ENCODE data around the gene MIEF2.

The MIEF2 gene

DNA sequence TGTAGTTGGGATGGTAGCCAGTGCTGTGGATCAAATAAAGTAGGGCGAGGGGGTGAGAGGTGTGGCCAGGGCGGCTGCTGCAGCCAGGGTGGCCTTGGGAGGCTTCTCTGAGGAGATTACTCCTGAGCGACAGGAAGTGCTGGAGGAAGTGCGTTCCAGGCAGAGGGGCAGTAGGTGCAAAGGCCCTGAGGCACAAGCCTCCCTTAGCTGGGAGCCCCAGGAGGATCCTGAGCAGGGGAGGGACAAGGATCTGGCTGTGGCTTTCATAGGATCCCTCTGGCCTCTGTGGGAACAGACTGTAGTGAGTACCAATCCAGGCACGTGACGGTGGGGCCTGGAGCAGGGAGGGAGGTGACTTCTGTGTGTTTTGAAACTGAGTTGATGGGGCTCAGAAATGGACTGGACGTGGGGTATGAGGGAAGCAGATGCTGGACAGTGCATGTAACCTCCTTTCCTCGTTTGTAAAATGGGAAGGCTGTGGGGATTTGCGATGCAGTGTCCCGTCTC is 32.2 kb upstream of the MIEF2 start:
- Histone ChIP-seq H3K27me3 (ENCODE audit: low read depth) (no peaks in the 10 kb centered on the region), H3K4me1 (peaks cover 13% of the 10 kb centered on the region), H3K36me3 (replicated peaks) (no peaks in the 10 kb centered on the region), H3K4me3 (no peak overlapping the region), H3K9me3 (no peaks in the 10 kb centered on the region)
- DNase-seq (ENCODE audit: low spot score in 2 of 2): no peak
- in situ Hi-C loops (cut with MboI; ENCODE audit: low sequenced_read_pairs): no loop called here

DNA sequence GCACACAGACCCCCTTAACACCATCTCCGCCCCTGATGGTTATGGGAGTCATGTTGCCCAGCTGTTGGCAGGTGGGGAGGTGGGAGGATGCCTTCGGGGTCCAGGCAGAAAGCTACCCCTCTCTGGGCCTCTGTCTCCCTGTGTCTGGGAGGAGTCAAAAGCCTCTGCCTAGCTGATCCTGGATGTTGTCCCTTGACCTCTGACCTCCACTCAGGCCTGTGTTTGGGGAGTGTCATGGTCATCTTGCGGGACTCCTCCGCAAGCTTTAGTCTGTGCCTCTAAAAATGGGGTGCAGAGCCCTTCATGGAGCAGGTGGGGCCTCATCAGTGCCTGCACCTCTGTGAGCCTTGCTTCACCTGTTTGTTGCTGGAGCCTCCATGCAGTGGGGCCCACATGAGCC is 31.2 kb upstream of the MIEF2 start:
- Histone ChIP-seq H3K4me1 (peaks cover 10% of the 10 kb centered on the region), H3K27me3 (ENCODE audit: low read depth) (no peaks in the 10 kb centered on the region), H3K36me3 (replicated peaks) (no peaks in the 10 kb centered on the region), H3K4me3 (no peak overlapping the region), H3K9me3 (no peaks in the 10 kb centered on the region)
- in situ Hi-C loops (cut with MboI; ENCODE audit: low sequenced_read_pairs): no loop called here
- no peak for DNase-seq (ENCODE audit: low spot score in 2 of 2)

DNA sequence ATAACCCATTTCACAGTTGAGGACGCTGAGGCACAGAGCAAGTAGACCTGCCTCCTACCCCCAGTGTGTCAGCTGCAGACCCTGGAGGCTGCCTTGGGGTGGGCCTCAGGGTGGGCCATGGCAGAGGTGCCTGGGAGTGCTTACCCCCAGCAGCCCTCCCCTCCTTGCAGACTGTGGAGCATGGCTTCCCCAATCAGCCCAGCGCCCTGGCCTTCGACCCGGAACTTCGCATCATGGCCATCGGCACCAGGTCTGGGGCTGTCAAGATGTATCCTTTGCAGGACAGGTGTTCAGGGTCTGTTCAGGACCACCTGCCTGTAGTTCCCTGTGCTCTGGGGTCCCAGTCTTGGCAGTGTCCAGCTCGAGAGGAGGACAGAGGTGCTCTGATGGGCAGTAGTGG is 30.7 kb upstream of the MIEF2 start:
- H3K27me3 ChIP-seq (ENCODE audit: low read depth): no peaks in the 10 kb centered on the region
- no peaks in the 10 kb centered on the region for H3K9me3 ChIP-seq
- H3K36me3 ChIP-seq (replicated peaks): peaks cover 3% of the 10 kb centered on the region; the same call in 1 of the 2 replicates
- in situ Hi-C loops (cut with MboI; ENCODE audit: low sequenced_read_pairs): no loop called here
- no peak for DNase-seq (ENCODE audit: low spot score in 2 of 2)
- peaks cover 7% of the 10 kb centered on the region for H3K4me1 ChIP-seq
- H3K4me3 ChIP-seq: no peak overlapping the region

DNA sequence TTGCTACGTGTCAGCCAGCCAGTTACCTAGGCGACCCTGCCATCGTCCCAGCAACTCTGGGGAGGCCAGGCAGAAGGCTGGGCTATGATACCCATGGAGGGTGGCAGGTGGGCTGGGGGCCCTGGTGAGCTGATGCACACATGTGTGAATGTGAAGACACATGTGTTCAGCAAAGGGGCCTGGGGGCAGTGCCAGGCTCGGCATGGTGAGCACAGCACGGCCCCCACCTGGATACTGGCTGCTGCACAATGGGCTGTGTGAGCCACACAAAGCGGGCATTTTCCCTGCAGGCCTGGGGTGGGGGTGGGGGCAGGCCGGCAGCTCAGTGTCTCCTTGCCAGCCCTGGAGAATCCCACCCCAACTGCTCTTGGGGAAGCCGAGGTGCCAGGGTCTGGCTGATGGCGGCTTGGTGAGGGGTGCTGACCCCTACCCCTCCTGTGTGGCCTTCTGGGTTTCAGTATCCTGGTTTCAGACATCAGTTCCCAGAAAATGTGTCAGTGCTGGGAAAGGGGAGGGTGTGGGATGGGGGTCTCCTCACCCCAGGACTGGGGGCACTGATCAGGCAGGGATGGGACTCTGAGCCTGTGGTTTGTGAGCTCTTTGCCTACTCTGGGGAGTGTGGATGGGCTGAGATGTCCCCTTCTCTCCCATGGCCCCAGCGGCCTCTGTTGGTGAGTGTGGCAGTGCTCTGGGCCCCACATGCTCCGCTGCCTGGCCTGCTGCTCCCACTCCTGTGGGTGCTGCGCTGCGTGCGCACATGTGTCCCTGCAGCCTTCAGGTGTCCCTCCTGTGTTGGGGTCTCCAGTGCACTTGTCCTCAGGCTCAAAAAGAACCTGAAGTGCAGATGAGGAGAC is 29.9 kb upstream of the MIEF2 start:
- Histone ChIP-seq H3K4me1 (0 out of 2 replicates have a peak, but pooled peaks cover 3% of the 10 kb centered on the region), H3K36me3 (replicated peaks) (peaks cover 9% of the 10 kb centered on the region; the same call in 1 of the 2 replicates), H3K27me3 (ENCODE audit: low read depth) (no peaks in the 10 kb centered on the region), H3K9me3 (no peaks in the 10 kb centered on the region), H3K4me3 (no peak overlapping the region)
- no peak for DNase-seq (ENCODE audit: low spot score in 2 of 2)
- in situ Hi-C loops (cut with MboI; ENCODE audit: low sequenced_read_pairs): no loop called here

DNA sequence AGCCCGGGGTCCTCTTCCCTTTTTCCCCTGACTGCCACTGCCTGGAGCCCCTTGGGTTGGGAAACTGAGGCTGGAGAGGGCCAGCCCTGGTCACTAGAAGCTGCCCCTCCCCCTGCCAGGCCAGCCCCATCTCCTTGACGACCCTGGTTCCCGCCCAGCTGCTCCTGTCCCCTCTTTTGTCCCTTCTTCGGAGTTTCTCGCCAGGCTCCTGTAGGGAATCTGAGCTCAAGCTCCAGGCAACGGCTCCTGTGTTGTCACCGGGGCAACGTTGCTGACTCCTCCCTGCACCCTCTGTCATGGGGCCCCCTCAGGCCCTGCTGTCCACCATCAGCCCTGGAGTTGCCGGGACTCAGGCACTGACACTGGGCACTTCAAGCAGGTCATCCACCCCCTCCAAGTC is 29.3 kb upstream of the MIEF2 start:
- in situ Hi-C loops (cut with MboI; ENCODE audit: low sequenced_read_pairs): no loop called here
- no peaks in the 10 kb centered on the region for H3K9me3 ChIP-seq
- no peak overlapping the region for H3K4me3 ChIP-seq
- H3K36me3 ChIP-seq (replicated peaks): peaks cover 9% of the 10 kb centered on the region; the same call in 1 of the 2 replicates
- no peaks in the 10 kb centered on the region for H3K27me3 ChIP-seq (ENCODE audit: low read depth)
- H3K4me1 ChIP-seq: 0 out of 2 replicates have a peak, but pooled peaks cover 3% of the 10 kb centered on the region
- no peak for DNase-seq (ENCODE audit: low spot score in 2 of 2)

DNA sequence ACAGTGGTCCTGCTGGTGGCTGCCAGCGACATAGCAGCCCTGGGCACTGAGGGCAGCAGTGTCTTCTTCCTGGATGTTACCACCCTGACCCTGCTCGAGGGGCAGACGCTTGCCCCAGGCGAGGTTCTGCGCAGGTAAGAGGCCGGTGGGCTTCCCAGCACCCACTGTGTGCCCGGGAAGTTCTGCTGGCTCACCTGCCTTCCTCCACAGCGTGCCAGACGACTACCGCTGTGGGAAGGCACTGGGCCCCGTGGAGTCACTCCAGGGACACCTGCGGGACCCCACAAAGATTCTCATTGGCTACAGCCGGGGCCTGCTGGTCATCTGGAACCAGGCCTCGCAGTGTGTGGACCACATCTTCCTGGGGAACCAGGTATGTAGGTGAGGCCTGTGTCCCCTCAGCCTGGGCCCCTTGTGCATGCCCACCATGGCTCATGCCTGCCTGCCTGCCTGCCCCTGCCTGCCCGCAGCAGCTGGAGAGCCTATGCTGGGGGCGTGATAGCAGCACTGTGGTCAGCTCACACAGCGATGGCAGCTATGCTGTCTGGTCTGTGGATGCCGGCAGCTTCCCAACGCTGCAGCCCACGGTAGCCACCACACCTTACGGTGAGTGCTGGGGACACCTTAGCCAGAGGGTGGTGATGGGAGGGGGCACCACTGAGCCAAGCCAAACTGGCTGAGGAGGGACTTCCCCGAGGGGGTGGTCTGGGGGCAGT is 26.5 kb upstream of the MIEF2 start:
- Histone ChIP-seq H3K27me3 (ENCODE audit: low read depth) (no peaks in the 10 kb centered on the region), H3K9me3 (no peaks in the 10 kb centered on the region), H3K4me3 (no peak overlapping the region), H3K4me1 (no peaks in the 10 kb centered on the region), H3K36me3 (replicated peaks) (peaks cover 15% of the 10 kb centered on the region)
- no peak for DNase-seq (ENCODE audit: low spot score in 2 of 2)
- in situ Hi-C loops (cut with MboI; ENCODE audit: low sequenced_read_pairs): no loop called here

DNA sequence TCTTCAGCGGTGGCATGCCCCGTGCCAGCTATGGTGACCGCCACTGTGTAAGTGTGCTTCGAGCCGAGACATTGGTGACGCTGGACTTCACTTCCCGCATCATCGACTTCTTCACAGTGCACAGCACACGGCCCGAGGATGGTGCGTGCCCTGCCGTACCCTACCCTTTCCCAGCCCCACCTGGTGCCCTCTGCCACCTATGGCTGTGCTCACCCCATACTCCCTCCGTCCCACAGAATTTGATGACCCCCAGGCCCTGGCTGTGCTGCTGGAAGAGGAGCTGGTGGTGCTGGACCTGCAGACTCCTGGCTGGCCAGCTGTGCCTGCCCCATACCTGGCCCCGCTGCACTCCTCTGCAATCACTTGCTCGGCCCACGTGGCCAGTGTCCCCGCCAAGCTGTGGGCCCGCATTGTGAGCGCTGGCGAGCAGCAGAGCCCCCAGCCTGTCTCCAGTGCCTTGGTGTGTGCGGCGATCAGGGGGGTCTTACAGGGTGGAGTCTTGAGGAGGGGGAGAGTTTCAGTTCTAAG is 25.5 kb upstream of the MIEF2 start:
- H3K4me1 ChIP-seq: no peaks in the 10 kb centered on the region
- H3K27me3 ChIP-seq (ENCODE audit: low read depth): no peaks in the 10 kb centered on the region
- H3K9me3 ChIP-seq: no peaks in the 10 kb centered on the region
- H3K36me3 ChIP-seq (replicated peaks): peaks cover 16% of the 10 kb centered on the region
- DNase-seq (ENCODE audit: low spot score in 2 of 2): no peak
- H3K4me3 ChIP-seq: no peak overlapping the region
- in situ Hi-C loops (cut with MboI; ENCODE audit: low sequenced_read_pairs): no loop called here

DNA sequence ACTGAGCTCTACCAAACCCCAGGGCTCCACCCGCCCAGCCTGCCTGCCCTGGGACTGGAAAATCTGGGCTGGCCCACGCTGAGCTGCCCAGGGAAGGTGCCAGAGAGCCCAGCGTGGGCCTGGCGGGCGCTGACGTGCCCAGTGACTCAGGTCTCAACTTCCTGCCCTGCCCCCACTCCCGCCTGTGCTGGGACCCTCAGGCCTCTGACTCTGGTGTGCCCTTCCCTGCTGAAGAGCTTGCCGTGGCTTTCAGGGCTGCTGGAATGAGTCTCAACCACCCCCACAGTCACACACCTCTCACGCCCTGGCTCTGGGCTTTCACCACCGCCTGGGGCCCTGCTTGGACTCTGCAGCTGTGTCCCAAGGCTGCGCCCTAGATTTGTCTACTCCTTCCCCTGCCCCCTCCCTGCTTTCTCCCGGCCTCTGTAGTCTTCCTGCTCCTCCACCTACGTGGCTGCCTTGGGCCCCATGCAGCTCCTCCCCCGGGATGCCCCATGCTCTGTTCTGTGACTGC is 24.7 kb upstream of the MIEF2 start:
- no peak overlapping the region for H3K4me3 ChIP-seq
- H3K9me3 ChIP-seq: no peaks in the 10 kb centered on the region
- in situ Hi-C loops (cut with MboI; ENCODE audit: low sequenced_read_pairs): no loop called here
- H3K36me3 ChIP-seq (replicated peaks): peaks cover 16% of the 10 kb centered on the region
- H3K4me1 ChIP-seq: no peaks in the 10 kb centered on the region
- no peaks in the 10 kb centered on the region for H3K27me3 ChIP-seq (ENCODE audit: low read depth)
- DNase-seq (ENCODE audit: low spot score in 2 of 2): no peak

DNA sequence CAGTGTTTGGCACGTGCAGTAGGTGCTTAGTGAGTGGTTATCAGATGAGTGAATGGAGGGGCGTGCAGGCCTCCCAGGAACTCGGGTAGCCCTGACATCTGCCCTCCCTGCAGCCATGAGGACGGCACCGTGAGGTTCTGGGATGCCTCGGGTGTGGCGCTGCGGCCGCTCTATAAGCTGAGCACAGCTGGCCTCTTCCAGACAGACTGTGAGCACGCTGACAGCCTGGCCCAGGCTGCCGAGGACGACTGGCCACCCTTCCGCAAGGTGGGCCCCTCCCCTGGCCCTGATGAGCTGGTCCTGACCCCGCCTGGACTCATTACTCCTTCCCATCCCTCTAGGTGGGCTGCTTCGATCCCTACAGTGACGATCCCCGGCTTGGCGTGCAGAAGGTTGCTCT is 24.0 kb upstream of the MIEF2 start:
- Histone ChIP-seq H3K4me1 (no peaks in the 10 kb centered on the region), H3K27me3 (ENCODE audit: low read depth) (no peaks in the 10 kb centered on the region), H3K9me3 (no peaks in the 10 kb centered on the region), H3K4me3 (no peak overlapping the region), H3K36me3 (replicated peaks) (peaks cover 18% of the 10 kb centered on the region)
- in situ Hi-C loops (cut with MboI; ENCODE audit: low sequenced_read_pairs): no loop called here
- DNase-seq (ENCODE audit: low spot score in 2 of 2): no peak

DNA sequence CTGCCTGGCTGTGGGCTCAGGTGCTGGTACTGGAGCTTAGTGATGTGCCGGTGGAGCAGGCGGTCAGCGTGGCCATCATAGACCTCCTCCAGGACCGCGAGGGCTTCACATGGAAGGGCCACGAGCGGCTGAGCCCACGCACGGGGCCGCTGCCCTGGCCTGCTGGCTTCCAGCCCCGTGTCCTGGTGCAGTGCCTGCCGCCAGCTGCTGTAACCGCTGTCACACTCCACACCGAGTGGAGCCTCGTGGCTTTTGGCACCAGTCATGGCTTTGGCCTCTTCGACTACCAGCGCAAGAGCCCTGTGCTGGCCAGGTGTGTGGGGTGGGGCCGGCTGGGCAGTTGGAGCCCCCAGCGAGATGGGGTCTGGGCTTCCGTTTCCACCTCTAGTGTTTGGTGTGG is 23.0 kb upstream of the MIEF2 start:
- no peak overlapping the region for H3K4me3 ChIP-seq
- H3K36me3 ChIP-seq (replicated peaks): peaks cover 25% of the 10 kb centered on the region
- no peaks in the 10 kb centered on the region for H3K9me3 ChIP-seq
- H3K4me1 ChIP-seq: no peaks in the 10 kb centered on the region
- in situ Hi-C loops (cut with MboI; ENCODE audit: low sequenced_read_pairs): no loop called here
- no peak for DNase-seq (ENCODE audit: low spot score in 2 of 2)
- no peaks in the 10 kb centered on the region for H3K27me3 ChIP-seq (ENCODE audit: low read depth)

DNA sequence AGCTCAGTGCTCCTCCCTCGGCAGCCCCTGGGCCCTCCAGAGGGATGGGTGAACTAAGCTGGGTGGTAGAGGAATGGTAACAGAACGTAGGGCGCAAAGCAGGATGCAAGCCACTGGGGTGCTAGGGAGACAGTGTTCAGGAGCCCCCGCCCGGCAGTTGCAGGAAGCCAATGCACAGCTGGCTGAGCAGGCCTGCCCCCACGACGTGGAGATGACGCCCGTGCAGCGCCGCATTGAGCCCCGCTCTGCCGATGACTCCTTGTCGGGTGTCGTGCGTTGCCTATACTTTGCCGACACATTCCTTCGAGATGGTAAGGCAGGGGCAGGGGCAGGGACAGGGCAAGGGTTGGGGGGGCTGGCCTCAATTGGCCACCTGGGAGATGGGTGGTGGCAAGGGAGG is 22.2 kb upstream of the MIEF2 start:
- no peaks in the 10 kb centered on the region for H3K4me1 ChIP-seq
- no peaks in the 10 kb centered on the region for H3K27me3 ChIP-seq (ENCODE audit: low read depth)
- no peak for DNase-seq (ENCODE audit: low spot score in 2 of 2)
- in situ Hi-C loops (cut with MboI; ENCODE audit: low sequenced_read_pairs): no loop called here
- H3K4me3 ChIP-seq: no peak overlapping the region
- no peaks in the 10 kb centered on the region for H3K9me3 ChIP-seq
- peaks cover 32% of the 10 kb centered on the region for H3K36me3 ChIP-seq (replicated peaks)

DNA sequence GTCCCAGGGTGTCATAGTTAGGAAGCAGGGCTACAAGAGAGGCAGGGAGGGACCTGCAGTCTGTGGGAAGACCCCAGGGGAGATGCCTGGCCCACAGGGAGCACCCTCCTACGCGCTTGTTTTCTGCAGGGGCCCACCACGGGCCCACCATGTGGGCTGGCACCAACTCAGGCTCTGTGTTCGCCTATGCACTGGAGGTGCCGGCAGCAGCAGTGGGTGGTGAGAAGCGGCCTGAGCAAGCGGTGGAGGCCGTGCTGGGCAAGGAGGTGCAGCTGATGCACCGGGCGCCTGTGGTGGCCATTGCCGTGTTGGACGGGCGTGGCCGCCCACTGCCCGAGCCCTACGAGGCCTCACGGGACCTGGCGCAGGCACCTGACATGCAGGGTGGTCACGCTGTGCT is 20.0 kb upstream of the MIEF2 start:
- DNase-seq (ENCODE audit: low spot score in 2 of 2): no peak
- Histone ChIP-seq H3K9me3 (no peaks in the 10 kb centered on the region), H3K27me3 (ENCODE audit: low read depth) (no peaks in the 10 kb centered on the region), H3K36me3 (replicated peaks) (peaks cover 37% of the 10 kb centered on the region), H3K4me1 (no peaks in the 10 kb centered on the region), H3K4me3 (no peak overlapping the region)
- in situ Hi-C loops (cut with MboI; ENCODE audit: low sequenced_read_pairs): no loop called here

DNA sequence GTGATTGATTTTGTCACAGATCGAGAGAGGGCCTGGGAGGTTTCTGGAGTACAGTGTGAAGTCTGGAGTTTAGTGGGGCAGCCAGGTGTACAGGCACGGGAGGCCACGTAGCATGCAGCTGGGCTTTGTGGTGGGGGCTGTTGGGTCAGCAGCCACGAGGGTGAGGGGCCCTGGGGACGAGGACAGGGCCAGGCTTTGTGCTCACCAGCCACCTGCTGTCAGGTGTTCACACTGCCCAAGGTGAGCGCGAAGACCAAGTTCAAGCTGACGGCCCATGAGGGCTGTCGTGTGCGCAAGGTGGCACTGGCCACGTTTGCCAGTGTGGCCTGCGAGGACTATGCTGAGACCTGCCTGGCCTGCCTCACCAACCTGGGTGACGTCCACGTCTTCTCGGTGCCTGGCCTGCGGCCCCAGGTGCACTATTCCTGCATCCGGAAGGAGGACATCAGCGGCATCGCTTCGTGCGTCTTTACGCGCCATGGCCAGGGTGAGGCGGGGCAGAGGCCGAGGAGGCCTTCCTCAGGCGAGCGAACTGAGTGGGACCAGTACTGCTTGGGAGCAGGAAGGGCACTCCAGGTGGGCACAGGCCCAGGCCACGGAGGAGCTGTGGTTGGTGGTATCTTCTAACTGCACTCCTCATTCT is 19.1 kb upstream of the MIEF2 start:
- H3K9me3 ChIP-seq: no peaks in the 10 kb centered on the region

More for the DNA sequence above, 19.1 kb upstream of the MIEF2 start:
- Histone ChIP-seq H3K36me3 (replicated peaks) (peaks cover 46% of the 10 kb centered on the region), H3K27me3 (ENCODE audit: low read depth) (no peaks in the 10 kb centered on the region), H3K4me3 (no peak overlapping the region), H3K4me1 (no peaks in the 10 kb centered on the region)
- in situ Hi-C loops (cut with MboI; ENCODE audit: low sequenced_read_pairs): no loop called here
- DNase-seq (ENCODE audit: low spot score in 2 of 2): no peak
